Sigmoid colon (tissue), 4 donors: ENCODE measurements around the gene BACH1.

Experiments used
- CTCF ChIP-seq, 4 experiments: fragments of 450-650 bp in 3 of 4; fragments of 200-600 bp in 1 of 4; IDR thresholded peaks; one replicate each; pipeline ENCODE4 v1.5.1; 2016 to 2019; ENCODE audit warnings: antibody characterized with exemption in 4 of 4, mild to moderate bottlenecking in 3 of 4, moderate library complexity in 2 of 4
- POLR2A ChIP-seq, 2 donors: fragments of 450-650 bp; IDR thresholded peaks; one replicate each; pipeline ENCODE4 v1.6.1; 2016; ENCODE audit warnings: antibody characterized with exemption in 2 of 2, mild to moderate bottlenecking in 2 of 2, moderate library complexity in 2 of 2
- POLR2AphosphoS5 ChIP-seq, 4 donors: sonication (generic); formaldehyde crosslinking; IDR thresholded peaks; one replicate each; pipeline ENCODE4 v1.6.1; 2017; ENCODE audit warnings: antibody characterized with exemption in 4 of 4

GRCh38 chr21:29308456-29308783 lies 9.7 kb downstream of the BACH1 start:
- TF ChIP-seq POLR2A (IDR thresholded peaks at IDR 0.05) (no peak), CTCF (IDR thresholded peaks at IDR 0.05) (no peak), POLR2AphosphoS5 (IDR thresholded peaks at IDR 0.05) (no peak)
